Karpas-422 (cell line): ENCODE measurements around the gene ZNHIT2. TPM values are rescaled to one million over a fixed set of nuclear protein-coding genes. Genes with fewer than 3 reads are reported as not detected.

Experiments used
- DNase-seq: peaks from one replicate; pipeline ENCODE4 v3.0.0-alpha.2; 2015
- H2AFZ ChIP-seq: fragments of 200-600 bp; sonication (generic); 2 replicates; pipeline ENCODE4 v1.6.1; 2014; ENCODE audit warnings: antibody characterized with exemption, low read length, mixed read lengths
- H3K27ac ChIP-seq: fragments of 200-600 bp; sonication (generic); 2 replicates; pipeline ENCODE4 v1.5.1; 2014; ENCODE audit warnings: mild to moderate bottlenecking, low read length, moderate library complexity
- H3K27me3 ChIP-seq: fragments of 200-600 bp; sonication (generic); 2 replicates; pipeline ENCODE4 v1.6.1; 2014; ENCODE audit warnings: low read length, mixed read lengths
- H3K36me3 ChIP-seq: fragments of 200-600 bp; sonication (generic); 2 replicates; pipeline ENCODE4 v1.6.1; 2014; ENCODE audit warnings: low read length, mixed read lengths; ENCODE audit not compliant: insufficient read depth
- H3K4me1 ChIP-seq: fragments of 200-600 bp; sonication (generic); 2 replicates; pipeline ENCODE4 v1.6.1; 2014; ENCODE audit warnings: mild to moderate bottlenecking, low read length, mixed read lengths
- H3K4me2 ChIP-seq: fragments of 200-600 bp; sonication (generic); 2 replicates; pipeline ENCODE4 v1.6.1; 2014; ENCODE audit warnings: low read length, low read depth, mild to moderate bottlenecking; ENCODE audit not compliant: poor library complexity, severe bottlenecking
- H3K4me3 ChIP-seq: fragments of 200-600 bp; sonication (generic); 2 replicates; pipeline ENCODE4 v1.5.1; 2014; ENCODE audit warnings: mild to moderate bottlenecking, antibody characterized with exemption, low read length, mixed read lengths
- H3K79me2 ChIP-seq: fragments of 200-600 bp; sonication (generic); 2 replicates; pipeline ENCODE4 v1.6.1; 2014; ENCODE audit warnings: mild to moderate bottlenecking, low read length, mixed read lengths
- H3K9ac ChIP-seq: fragments of 200-600 bp; sonication (generic); 2 replicates; pipeline ENCODE4 v1.6.0; 2014; ENCODE audit warnings: low read length
- H3K9me2 ChIP-seq: fragments of 200-600 bp; sonication (generic), shearing (Covaris generic); replicated peaks from 2 replicates; pipeline ENCODE4 v1.6.0; 2014; ENCODE audit warnings: mild to moderate bottlenecking, low read length, moderate library complexity; ENCODE audit not compliant: insufficient read depth
- H3K9me3 ChIP-seq: fragments of 300-700, 200-600 bp; sonication (generic); 2 replicates; pipeline ENCODE4 v1.6.1; 2014; ENCODE audit warnings: low read length, mixed read lengths
- H4K20me1 ChIP-seq: fragments of 200-600 bp; sonication (generic); 2 replicates; pipeline ENCODE4 v1.6.1; 2014; ENCODE audit warnings: mild to moderate bottlenecking, antibody characterized with exemption, low read length, low read depth; ENCODE audit not compliant: insufficient read depth
- small RNA-seq: library from RNA; depleted of rRNA; stranded (forward); fragments of <200 nt; gene quantifications from one replicate; pipeline ENCODE3, GENCODE V24; 2014
- total RNA-seq: library from RNA; depleted of rRNA; stranded (reverse); fragments of >200 nt; shearing (Covaris generic); gene quantifications from 2 replicates; pipeline ENCODE4 v1.2.3, GENCODE V29; 2014; ENCODE audit warnings: low replicate concordance; rRNA removed

The ZNHIT2 gene
- total RNA-seq, 1 experiment from 2014 or later = 11.3 TPM

DNA sequence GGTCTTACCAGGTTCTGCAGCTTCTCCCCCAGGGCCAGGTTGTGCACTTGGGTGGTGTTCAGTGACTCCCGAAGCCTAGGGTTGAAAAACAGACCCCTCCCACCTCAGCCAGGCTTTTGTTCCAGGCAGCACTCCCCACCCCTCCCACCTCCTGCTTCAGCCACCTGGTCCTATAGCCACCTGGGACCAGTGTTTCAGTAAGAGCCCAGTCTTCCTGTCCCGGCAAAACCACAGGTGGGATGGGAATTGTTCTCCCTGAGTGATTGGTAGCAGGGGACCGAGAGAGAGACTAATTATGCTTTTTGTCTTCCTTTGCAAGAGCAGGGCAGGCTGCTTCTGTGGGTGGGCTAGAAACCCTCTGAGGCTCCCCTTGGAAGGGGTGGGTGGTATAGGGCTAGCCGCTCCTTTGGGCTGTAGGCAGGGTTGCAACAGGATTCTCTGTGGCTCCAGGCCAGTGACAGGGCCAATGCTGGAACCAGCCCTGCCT lies 50.7 kb downstream of the ZNHIT2 start:
- no peaks in the 10 kb centered on the region for H4K20me1 ChIP-seq
- H3K27ac ChIP-seq = no peak overlapping the region
- H3K9ac ChIP-seq = no peak overlapping the region
- DNase-seq = no peak
- peaks cover 3% of the 10 kb centered on the region for H3K4me1 ChIP-seq
- H2AFZ ChIP-seq = no peak overlapping the region
- no peaks in the 10 kb centered on the region for H3K27me3 ChIP-seq
- no peaks in the 10 kb centered on the region for H3K36me3 ChIP-seq
- H3K4me3 ChIP-seq = no peak overlapping the region
- no peak overlapping the region for H3K4me2 ChIP-seq
- no peaks in the 10 kb centered on the region for H3K9me2 ChIP-seq
- no peaks in the 10 kb centered on the region for H3K9me3 ChIP-seq
- no peaks in the 10 kb centered on the region for H3K79me2 ChIP-seq

Small RNA genes within 50 kb of the gene (small RNA-seq; reads per million reads assigned to genes)
- gene HIGD1AP10 (not detected), gene PDCL2P2 (not detected), gene RNU2-23P (19.3 reads per million, percentile 96 among the genes with 10 or more reads in this experiment)

Other genes starting within 250 kb of the ZNHIT2 start
- 30.8 and 77.3 TPM in 2 replicates for gene EHD1, start 239.1 kb downstream of the ZNHIT2 start, total RNA-seq
- 16.2 and 24.6 TPM in 2 replicates for gene ATG2A, start 200.5 kb downstream of the ZNHIT2 start, total RNA-seq
- gene PPP2R5B, start 193.0 kb downstream of the ZNHIT2 start, total RNA-seq = 1.8 and 7.5 TPM in 2 replicates
- not detected in 2 replicates for gene GPHA2, start 181.8 kb downstream of the ZNHIT2 start, total RNA-seq
- not detected in 2 replicates for gene MAJIN, start 145.6 kb downstream of the ZNHIT2 start, total RNA-seq
- gene BATF2, start 120.7 kb downstream of the ZNHIT2 start, total RNA-seq = 0.18 and 1.1 TPM in 2 replicates
- 28.9 and 44.4 TPM in 2 replicates for gene ARL2, start 103.5 kb downstream of the ZNHIT2 start, total RNA-seq
- 14.2 and 17.6 TPM in 2 replicates for gene SNX15, start 90.3 kb downstream of the ZNHIT2 start, total RNA-seq
- gene SAC3D1, start 76.5 kb downstream of the ZNHIT2 start, total RNA-seq = 1.9 and 11.9 TPM in 2 replicates
- gene NAALADL1, start 59.1 kb downstream of the ZNHIT2 start, total RNA-seq = not detected in 2 replicates
- gene CDCA5, start 33.7 kb downstream of the ZNHIT2 start, total RNA-seq = 24.3 and 28.2 TPM in 2 replicates
- 19.0 and 40.7 TPM in 2 replicates for gene ZFPL1, start 33.5 kb downstream of the ZNHIT2 start, total RNA-seq
- gene VPS51, start 21.5 kb downstream of the ZNHIT2 start, total RNA-seq = 78.9 and 193 TPM in 2 replicates
- 160 and 161 TPM in 2 replicates for gene TM7SF2, start 5.8 kb downstream of the ZNHIT2 start, total RNA-seq
- 662 and 1,340 TPM in 2 replicates for gene FAU, start 4.4 kb upstream of the ZNHIT2 start, total RNA-seq
- gene MRPL49, start 4.6 kb upstream of the ZNHIT2 start, total RNA-seq = 44.5 and 65.8 TPM in 2 replicates
- 73.6 and 118 TPM in 2 replicates for gene SYVN1, start 16.8 kb upstream of the ZNHIT2 start, total RNA-seq
- gene SPDYC, start 52.5 kb upstream of the ZNHIT2 start, total RNA-seq = not detected in 2 replicates
- gene CAPN1, start 64.2 kb upstream of the ZNHIT2 start, total RNA-seq = 96.5 and 115 TPM in 2 replicates
- 13.2 and 19.0 TPM in 2 replicates for gene POLA2, start 144.3 kb upstream of the ZNHIT2 start, total RNA-seq
- gene CDC42EP2, start 197.2 kb upstream of the ZNHIT2 start, total RNA-seq = 0.43 and 2.6 TPM in 2 replicates
- 34.0 and 44.5 TPM in 2 replicates for gene DPF2, start 216.2 kb upstream of the ZNHIT2 start, total RNA-seq
- gene TIGD3, start 237.1 kb upstream of the ZNHIT2 start, total RNA-seq = 0.11 and 0.83 TPM in 2 replicates